ENCODE measurements around the gene TAS2R14.

- TF ChIP-seq, protein P1, sequence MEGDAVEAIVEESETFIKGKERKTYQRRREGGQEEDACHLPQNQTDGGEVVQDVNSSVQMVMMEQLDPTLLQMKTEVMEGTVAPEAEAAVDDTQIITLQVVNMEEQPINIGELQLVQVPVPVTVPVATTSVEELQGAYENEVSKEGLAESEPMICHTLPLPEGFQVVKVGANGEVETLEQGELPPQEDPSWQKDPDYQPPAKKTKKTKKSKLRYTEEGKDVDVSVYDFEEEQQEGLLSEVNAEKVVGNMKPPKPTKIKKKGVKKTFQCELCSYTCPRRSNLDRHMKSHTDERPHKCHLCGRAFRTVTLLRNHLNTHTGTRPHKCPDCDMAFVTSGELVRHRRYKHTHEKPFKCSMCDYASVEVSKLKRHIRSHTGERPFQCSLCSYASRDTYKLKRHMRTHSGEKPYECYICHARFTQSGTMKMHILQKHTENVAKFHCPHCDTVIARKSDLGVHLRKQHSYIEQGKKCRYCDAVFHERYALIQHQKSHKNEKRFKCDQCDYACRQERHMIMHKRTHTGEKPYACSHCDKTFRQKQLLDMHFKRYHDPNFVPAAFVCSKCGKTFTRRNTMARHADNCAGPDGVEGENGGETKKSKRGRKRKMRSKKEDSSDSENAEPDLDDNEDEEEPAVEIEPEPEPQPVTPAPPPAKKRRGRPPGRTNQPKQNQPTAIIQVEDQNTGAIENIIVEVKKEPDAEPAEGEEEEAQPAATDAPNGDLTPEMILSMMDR (CRISPR knock-in tag; IDR thresholded peaks at IDR 0.05) = no peak
- no peak for TF ChIP-seq ZBTB3 (CRISPR knock-in tag; IDR thresholded peaks at IDR 0.05; ENCODE audit: borderline replicate concordance, low read depth)
- TF ChIP-seq ZNF563 (CRISPR knock-in tag; IDR thresholded peaks at IDR 0.05) = no peak
- no peak for TF ChIP-seq NFYB (CRISPR knock-in tag; IDR thresholded peaks at IDR 0.05)
- no peak for TF ChIP-seq MBD4 (IDR thresholded peaks at IDR 0.05; ENCODE audit: borderline replicate concordance, low read length)
- no peak for TF ChIP-seq ZNF564 (CRISPR knock-in tag; IDR thresholded peaks at IDR 0.05)
- TF ChIP-seq SAP130 (CRISPR knock-in tag; IDR thresholded peaks at IDR 0.05; ENCODE audit: low read depth) = no peak
- no peak for TF ChIP-seq HDAC6 (IDR thresholded peaks at IDR 0.05; ENCODE audit: low read depth, low read length)
- no peak for TF ChIP-seq ATRX (CRISPR knock-in tag; IDR thresholded peaks at IDR 0.05; ENCODE audit: borderline replicate concordance)
- no peak for TF ChIP-seq MYNN (CRISPR knock-in tag; IDR thresholded peaks at IDR 0.05; ENCODE audit: low read depth)
- no peak for TF ChIP-seq ZHX1 (CRISPR knock-in tag; IDR thresholded peaks at IDR 0.05; ENCODE audit: low read depth)
- TF ChIP-seq FOXJ3 (CRISPR knock-in tag; IDR thresholded peaks at IDR 0.05; ENCODE audit: borderline replicate concordance) = no peak
- no peak for TF ChIP-seq ZNF20 (CRISPR knock-in tag; IDR thresholded peaks at IDR 0.05)
- TF ChIP-seq, protein P2, sequence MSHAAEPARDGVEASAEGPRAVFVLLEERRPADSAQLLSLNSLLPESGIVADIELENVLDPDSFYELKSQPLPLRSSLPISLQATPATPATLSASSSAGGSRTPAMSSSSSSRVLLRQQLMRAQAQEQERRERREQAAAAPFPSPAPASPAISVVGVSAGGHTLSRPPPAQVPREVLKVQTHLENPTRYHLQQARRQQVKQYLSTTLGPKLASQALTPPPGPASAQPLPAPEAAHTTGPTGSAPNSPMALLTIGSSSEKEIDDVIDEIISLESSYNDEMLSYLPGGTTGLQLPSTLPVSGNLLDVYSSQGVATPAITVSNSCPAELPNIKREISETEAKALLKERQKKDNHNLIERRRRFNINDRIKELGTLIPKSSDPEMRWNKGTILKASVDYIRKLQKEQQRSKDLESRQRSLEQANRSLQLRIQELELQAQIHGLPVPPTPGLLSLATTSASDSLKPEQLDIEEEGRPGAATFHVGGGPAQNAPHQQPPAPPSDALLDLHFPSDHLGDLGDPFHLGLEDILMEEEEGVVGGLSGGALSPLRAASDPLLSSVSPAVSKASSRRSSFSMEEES (CRISPR knock-in tag; IDR thresholded peaks at IDR 0.05) = no peak
These were observed 26.4 kb upstream of the TAS2R14 start for GRCh38 chr12:10965476-10965875.
